Suppressor macrophage treated with lipopolysaccharide for 1 hour (primary cell): ENCODE results near the gene MEGF8.

Experiments used
- DNase-seq, 3 donors: peaks; one replicate each; pipeline ENCODE4 v3.0.0-alpha.2; 2020 to 2022

The MEGF8 gene

GRCh38 chr19:42421101-42421500, 95.7 kb downstream of the MEGF8 start:
- DNase-seq = no peak

GRCh38 chr19:42421591-42422031, 96.2 kb downstream of the MEGF8 start:
- DNase-seq = no peak

- DNase-seq = no peak
Measured at GRCh38 chr19:42422092-42422900, 96.9 kb downstream of the MEGF8 start.

- DNase-seq = peak in 1 of 3 donors; percentile 17
Measured at GRCh38 chr19:42422901-42423461, 97.5 kb downstream of the MEGF8 start.

GRCh38 chr19:42423462-42424344, 98.3 kb downstream of the MEGF8 start:
- peak; percentile 84 to 89 (median 84) for DNase-seq

GRCh38 chr19:42424345-42424707, 98.9 kb downstream of the MEGF8 start:
- DNase-seq = no peak

GRCh38 chr19:42424712-42425131, 99.3 kb downstream of the MEGF8 start:
- DNase-seq = no peak

GRCh38 chr19:42426643-42427042, 101.2 kb downstream of the MEGF8 start:
- no peak for DNase-seq

GRCh38 chr19:42427313-42427712, 101.9 kb downstream of the MEGF8 start, which contains the start of gene LIPE:
LIPE (minus strand) TSS chr19:42427388; CDS start chr19:42427149, 239 bp downstream.
- DNase-seq = peak; percentile 51 to 69 (median 56)
